ENCODE measurements around the gene FHOD3. TPM values are rescaled to one million over a fixed set of nuclear protein-coding genes. Genes with fewer than 3 reads are reported as not detected.

The FHOD3 gene
- total and polyA plus RNA-seq, 2 donors (not counting 1 experiment from before 2014, with no cell fraction given), result not detected

- intact Hi-C loops (cut with micrococcal nuclease), result no loop called here
- Mint-ChIP-seq H3K9me3 (ENCODE audit: insufficient read depth) (no peaks in the 10 kb centered on the region), H3K27me3 (peaks cover 6% of the 10 kb centered on the region), H3K4me1 (no peaks in the 10 kb centered on the region), H3K4me3 (no peak overlapping the region), H3K27ac (no peak overlapping the region)
- H3K79me2 ChIP-seq (ENCODE audit: control insufficient read depth, insufficient read depth, low read length), result no peaks in the 10 kb centered on the region
- DNase-seq, result no peak
- H3K27me3 ChIP-seq (replicated peaks in 1 of 4; ENCODE audit: control extremely low read depth in 1 of 4, control insufficient read depth in 3 of 4, insufficient read depth in 4 of 4, low read length in 3 of 4), result no peaks in the 10 kb centered on the region
- no peak for ATAC-seq (ENCODE audit: low read depth)
- TF ChIP-seq, protein P1, sequence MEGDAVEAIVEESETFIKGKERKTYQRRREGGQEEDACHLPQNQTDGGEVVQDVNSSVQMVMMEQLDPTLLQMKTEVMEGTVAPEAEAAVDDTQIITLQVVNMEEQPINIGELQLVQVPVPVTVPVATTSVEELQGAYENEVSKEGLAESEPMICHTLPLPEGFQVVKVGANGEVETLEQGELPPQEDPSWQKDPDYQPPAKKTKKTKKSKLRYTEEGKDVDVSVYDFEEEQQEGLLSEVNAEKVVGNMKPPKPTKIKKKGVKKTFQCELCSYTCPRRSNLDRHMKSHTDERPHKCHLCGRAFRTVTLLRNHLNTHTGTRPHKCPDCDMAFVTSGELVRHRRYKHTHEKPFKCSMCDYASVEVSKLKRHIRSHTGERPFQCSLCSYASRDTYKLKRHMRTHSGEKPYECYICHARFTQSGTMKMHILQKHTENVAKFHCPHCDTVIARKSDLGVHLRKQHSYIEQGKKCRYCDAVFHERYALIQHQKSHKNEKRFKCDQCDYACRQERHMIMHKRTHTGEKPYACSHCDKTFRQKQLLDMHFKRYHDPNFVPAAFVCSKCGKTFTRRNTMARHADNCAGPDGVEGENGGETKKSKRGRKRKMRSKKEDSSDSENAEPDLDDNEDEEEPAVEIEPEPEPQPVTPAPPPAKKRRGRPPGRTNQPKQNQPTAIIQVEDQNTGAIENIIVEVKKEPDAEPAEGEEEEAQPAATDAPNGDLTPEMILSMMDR (IDR thresholded peaks at IDR 0.05), result no peak
- no peak for TF ChIP-seq EZH2 (IDR thresholded peaks at IDR 0.05; ENCODE audit: borderline replicate concordance, insufficient read depth, low read depth, low read length, poor library complexity, severe bottlenecking)
- H3K27ac ChIP-seq (ENCODE audit: low read length in 2 of 2), result no peak overlapping the region
- H3K9ac ChIP-seq (ENCODE audit: low read length), result no peak overlapping the region
- H3K4me2 ChIP-seq (replicated peaks; ENCODE audit: low read depth, low read length, poor library complexity, severe bottlenecking), result no peak overlapping the region
- no peak overlapping the region for H3K4me3 ChIP-seq (ENCODE audit: control extremely low read depth in 1 of 5, extremely low read depth in 1 of 5, insufficient read depth in 1 of 5, low read depth in 2 of 5, low read length in 4 of 5)
- no peaks in the 10 kb centered on the region for H4K20me1 ChIP-seq (ENCODE audit: control insufficient read depth, insufficient read depth, low read length, poor library complexity, severe bottlenecking)
- WGBS (ENCODE audit: insufficient coverage), result no CpG with 5 or more reads among the region's 3 CpGs
- H3K9me3 ChIP-seq (ENCODE audit: control extremely low read depth in 1 of 3, control insufficient read depth in 2 of 3, insufficient read depth in 1 of 3, low read length in 2 of 3), result peaks cover 0 to 9% (median 0%) of the 10 kb centered on the region in 3 donors
- H2AFZ ChIP-seq (ENCODE audit: insufficient read depth, low read depth, low read length, poor library complexity, severe bottlenecking), result no peak overlapping the region
- ChIA-PET POLR2A (no interaction called here), CTCF (no interaction called here)
- H3K4me1 ChIP-seq (ENCODE audit: control insufficient read depth in 2 of 2, insufficient read depth in 2 of 2, low read length in 2 of 2), result no peaks in the 10 kb centered on the region
- no peaks in the 10 kb centered on the region for H3K36me3 ChIP-seq (replicated peaks in 1 of 2; ENCODE audit: control extremely low read depth in 1 of 2, control insufficient read depth in 1 of 2, extremely low read depth in 1 of 2, insufficient read depth in 2 of 2, low read length in 1 of 2)
These were observed 97.0 kb downstream of the FHOD3 start for GRCh38 chr18:36394486-36394885.

- Histone ChIP-seq H3K27me3 (replicated peaks in 1 of 4; ENCODE audit: control extremely low read depth in 1 of 4, control insufficient read depth in 3 of 4, insufficient read depth in 4 of 4, low read length in 3 of 4) (no peaks in the 10 kb centered on the region), H3K9me3 (ENCODE audit: control extremely low read depth in 1 of 3, control insufficient read depth in 2 of 3, insufficient read depth in 1 of 3, low read length in 2 of 3) (peaks cover 0 to 9% (median 0%) of the 10 kb centered on the region in 3 donors), H3K79me2 (ENCODE audit: control insufficient read depth, insufficient read depth, low read length) (no peaks in the 10 kb centered on the region), H3K4me1 (ENCODE audit: control insufficient read depth in 2 of 2, insufficient read depth in 2 of 2, low read length in 2 of 2) (no peaks in the 10 kb centered on the region), H3K27ac (ENCODE audit: low read length in 2 of 2) (no peak overlapping the region), H2AFZ (ENCODE audit: insufficient read depth, low read depth, low read length, poor library complexity, severe bottlenecking) (no peak overlapping the region), H3K9ac (ENCODE audit: low read length) (no peak overlapping the region), H3K4me3 (ENCODE audit: control extremely low read depth in 1 of 5, extremely low read depth in 1 of 5, insufficient read depth in 1 of 5, low read depth in 2 of 5, low read length in 4 of 5) (no peak overlapping the region), H3K36me3 (replicated peaks in 1 of 2; ENCODE audit: control extremely low read depth in 1 of 2, control insufficient read depth in 1 of 2, extremely low read depth in 1 of 2, insufficient read depth in 2 of 2, low read length in 1 of 2) (no peaks in the 10 kb centered on the region), H3K4me2 (replicated peaks; ENCODE audit: low read depth, low read length, poor library complexity, severe bottlenecking) (no peak overlapping the region), H4K20me1 (ENCODE audit: control insufficient read depth, insufficient read depth, low read length, poor library complexity, severe bottlenecking) (no peaks in the 10 kb centered on the region)
- ATAC-seq (ENCODE audit: low read depth) (no peak), DNase-seq (no peak)
- ChIA-PET POLR2A (no interaction called here), CTCF (no interaction called here)
- Mint-ChIP-seq H3K4me1 (no peaks in the 10 kb centered on the region), H3K9me3 (ENCODE audit: insufficient read depth) (no peaks in the 10 kb centered on the region), H3K4me3 (no peak overlapping the region), H3K27ac (no peak overlapping the region), H3K27me3 (peaks cover 9% of the 10 kb centered on the region)
- intact Hi-C loops (cut with micrococcal nuclease), result no loop called here
- no peak for TF ChIP-seq EZH2 (IDR thresholded peaks at IDR 0.05; ENCODE audit: borderline replicate concordance, insufficient read depth, low read depth, low read length, poor library complexity, severe bottlenecking)
- TF ChIP-seq, protein P1 (IDR thresholded peaks at IDR 0.05), result no peak
These were observed 98.7 kb downstream of the FHOD3 start for GRCh38 chr18:36396190-36396589.

All from B cell (primary cell).